ENCODE measurements around the gene PHF3.
"Not testable (repeated sequence)": the region's sequence is repeated elsewhere in the genome, so short reads cannot be mapped to it uniquely, and the experiment has no call there.

The PHF3 gene

GRCh38 chr6:63709148-63709547, 73.5 kb downstream of the PHF3 start:
- no peak for DNase-seq

- DNase-seq = no peak
Measured at GRCh38 chr6:63713332-63713731, 77.7 kb downstream of the PHF3 start.

- no peak for DNase-seq
Measured at GRCh38 chr6:63714091-63714490, 78.5 kb downstream of the PHF3 start.

GRCh38 chr6:63716169-63716568, 80.6 kb downstream of the PHF3 start:
- DNase-seq = no peak

- no peak for DNase-seq
Measured at GRCh38 chr6:63721181-63721580, 85.6 kb downstream of the PHF3 start.

- DNase-seq = no peak
Measured at GRCh38 chr6:63724721-63725120, 89.1 kb downstream of the PHF3 start.

GRCh38 chr6:63730311-63730710, 94.7 kb downstream of the PHF3 start:
- DNase-seq = no peak

- no peak for DNase-seq
Measured at GRCh38 chr6:63731930-63732329, 96.3 kb downstream of the PHF3 start.

- DNase-seq = no peak
Measured at GRCh38 chr6:63732336-63732735, 96.7 kb downstream of the PHF3 start.

GRCh38 chr6:63734923-63735322, 99.3 kb downstream of the PHF3 start:
- no peak for DNase-seq

- not testable (repeated sequence) for DNase-seq
Measured at GRCh38 chr6:63738190-63738589, 102.6 kb downstream of the PHF3 start.

GRCh38 chr6:63739094-63739687, 103.6 kb downstream of the PHF3 start:
- DNase-seq = no peak

GRCh38 chr6:63740709-63741108, 105.1 kb downstream of the PHF3 start:
- DNase-seq = no peak

- no peak for DNase-seq
Measured at GRCh38 chr6:63742060-63742459, 106.5 kb downstream of the PHF3 start.

GRCh38 chr6:63743691-63744090, 108.1 kb downstream of the PHF3 start:
- DNase-seq = no peak

GRCh38 chr6:63744810-63745209, 109.2 kb downstream of the PHF3 start:
- no peak for DNase-seq

- no peak for DNase-seq
Measured at GRCh38 chr6:63745784-63746183, 110.2 kb downstream of the PHF3 start.

GRCh38 chr6:63750400-63750799, 114.8 kb downstream of the PHF3 start:
- DNase-seq = no peak

- DNase-seq = not testable (repeated sequence)
Measured at GRCh38 chr6:63757275-63757674, 121.7 kb downstream of the PHF3 start.

- DNase-seq = no peak
Measured at GRCh38 chr6:63757826-63758225, 122.2 kb downstream of the PHF3 start.

GRCh38 chr6:63759605-63760105, 124.1 kb downstream of the PHF3 start:
- DNase-seq = no peak

GRCh38 chr6:63760199-63760598, 124.6 kb downstream of the PHF3 start:
- no peak for DNase-seq

- no peak for DNase-seq
Measured at GRCh38 chr6:63764318-63764916, 128.8 kb downstream of the PHF3 start.
